NK-92 (cell line): Measurements from ENCODE around the gene GFPT2.

Experiments used
- DNase-seq: peaks from one replicate; lab custom pipeline; 2025; ENCODE audit not compliant: unreplicated experiment; lab: John Stamatoyannopoulos, UW

GFPT2 gene

DNA sequence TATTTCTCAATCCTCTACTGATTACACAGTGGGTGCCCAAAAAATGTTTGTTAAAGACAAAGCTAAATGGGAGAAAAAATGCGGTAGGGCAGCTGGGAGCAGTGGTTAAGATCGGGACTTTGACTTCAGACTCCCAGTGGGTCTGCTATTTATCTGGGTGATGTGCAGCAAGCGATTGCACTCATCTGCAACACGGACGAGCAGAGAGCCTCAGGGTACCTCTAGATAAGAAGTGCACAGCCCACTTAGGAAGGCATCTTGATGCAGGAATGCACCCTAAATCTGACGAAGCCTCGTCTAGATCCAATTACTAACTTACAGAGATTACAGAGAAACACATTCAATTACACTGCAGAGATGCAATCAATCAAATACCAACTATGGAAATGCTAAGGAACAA is 65.3 kb downstream of the GFPT2 start:
- DNase-seq, result no peak

DNA sequence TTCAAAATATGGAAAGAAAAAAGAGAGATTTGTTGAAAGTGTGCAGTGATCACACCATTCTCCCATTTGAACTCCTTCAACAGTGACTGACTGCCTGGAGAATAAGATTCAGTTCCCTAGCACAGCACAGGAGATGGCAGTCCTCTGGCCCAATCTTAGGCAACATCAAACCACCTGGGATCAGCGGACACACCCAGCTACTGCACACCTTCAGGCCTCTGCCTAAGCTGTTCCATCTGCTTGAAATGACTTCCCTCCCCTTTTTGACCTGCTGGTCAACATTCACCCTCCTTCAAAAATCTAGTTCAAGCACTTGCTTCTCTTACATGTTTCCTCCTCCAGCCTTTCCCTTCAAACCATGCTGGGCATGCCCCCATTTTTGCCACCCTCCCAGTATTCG is 65.7 kb downstream of the GFPT2 start:
- no peak for DNase-seq

DNA sequence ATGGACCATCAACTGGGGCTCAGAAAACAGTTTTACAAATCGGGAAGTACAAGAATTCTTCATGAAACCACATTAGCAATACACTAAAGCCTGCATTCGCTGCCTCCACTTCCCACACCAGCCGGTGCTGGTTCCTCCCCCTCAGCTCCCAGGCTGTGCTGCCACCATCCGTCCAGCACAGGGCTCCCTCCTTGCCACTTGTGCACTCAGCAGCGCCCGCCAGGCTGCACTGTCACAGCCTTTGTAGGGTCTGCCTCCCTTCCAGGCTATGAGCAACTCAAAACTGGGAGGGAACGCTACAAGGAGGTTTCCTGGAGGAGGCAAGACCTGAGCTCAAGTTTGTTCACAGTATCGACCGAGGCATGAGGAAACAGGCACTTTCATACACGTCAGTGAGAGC is 69.0 kb downstream of the GFPT2 start:
- no peak for DNase-seq

DNA sequence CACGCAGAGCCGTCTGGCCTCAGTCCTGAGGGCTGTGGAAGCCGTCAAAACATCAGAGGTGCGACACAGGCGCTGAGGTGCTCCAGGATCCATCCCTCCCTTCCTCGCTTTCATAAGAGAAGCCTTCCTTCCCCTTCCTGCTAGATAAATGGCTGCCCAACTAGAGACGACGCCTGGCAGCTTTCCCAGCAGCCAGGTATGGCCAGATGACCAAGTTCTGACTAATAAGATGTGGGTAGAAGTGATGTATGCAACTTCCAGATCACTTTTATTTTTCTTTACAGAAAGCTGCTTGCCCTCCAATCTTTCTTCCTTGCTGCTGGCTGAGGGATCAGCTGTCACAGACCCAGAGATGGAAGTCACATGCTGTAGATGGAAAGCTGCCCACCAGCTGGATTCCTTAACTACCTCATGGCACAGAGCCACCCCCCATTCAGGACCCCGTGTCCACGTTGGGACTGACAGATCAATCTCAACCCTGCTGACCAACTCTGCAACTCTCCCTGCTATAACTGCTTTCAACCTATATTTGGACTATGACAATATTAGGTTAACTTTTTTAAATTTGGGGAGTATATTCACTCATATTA is 70.0 kb downstream of the GFPT2 start:
- DNase-seq, result no peak

DNA sequence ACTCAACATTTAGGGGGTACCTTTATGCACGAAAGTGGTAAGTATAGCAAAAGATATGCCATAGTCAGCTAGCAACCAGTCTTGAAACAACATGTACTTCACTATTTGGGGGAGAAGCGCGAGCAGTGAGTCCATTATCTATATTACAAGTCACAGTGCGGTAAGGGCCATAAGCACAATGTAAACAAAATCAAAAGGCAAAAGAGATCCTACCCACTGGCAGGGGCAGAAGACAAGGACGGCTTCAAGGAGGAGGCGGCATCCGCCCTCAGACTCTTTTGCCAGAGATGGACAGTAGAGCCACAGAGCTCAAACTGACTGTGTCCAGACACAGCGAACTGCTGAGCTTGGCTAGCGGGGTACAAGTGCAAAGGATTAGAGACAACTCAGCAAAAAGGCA is 70.9 kb downstream of the GFPT2 start:
- no peak for DNase-seq

DNA sequence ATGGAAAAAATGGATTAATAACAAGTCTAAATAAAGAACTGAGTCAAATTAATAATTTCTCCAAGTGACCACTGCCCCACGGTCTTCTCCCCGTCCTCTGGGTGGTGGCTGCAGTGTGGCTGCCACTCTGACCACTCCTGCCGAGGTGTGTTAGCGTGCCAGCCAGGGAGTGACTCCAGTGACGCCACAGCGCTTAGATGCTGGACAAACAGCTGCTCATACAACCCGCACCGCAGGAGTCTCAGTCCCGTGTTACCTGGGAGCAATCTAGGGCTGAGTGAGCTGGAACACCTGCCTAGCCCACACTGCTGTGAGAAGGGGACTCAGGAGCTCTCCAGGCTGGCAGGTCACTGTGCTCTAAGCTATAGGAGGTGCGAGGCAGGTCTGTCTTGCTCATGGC is 71.4 kb downstream of the GFPT2 start:
- no peak for DNase-seq

DNA sequence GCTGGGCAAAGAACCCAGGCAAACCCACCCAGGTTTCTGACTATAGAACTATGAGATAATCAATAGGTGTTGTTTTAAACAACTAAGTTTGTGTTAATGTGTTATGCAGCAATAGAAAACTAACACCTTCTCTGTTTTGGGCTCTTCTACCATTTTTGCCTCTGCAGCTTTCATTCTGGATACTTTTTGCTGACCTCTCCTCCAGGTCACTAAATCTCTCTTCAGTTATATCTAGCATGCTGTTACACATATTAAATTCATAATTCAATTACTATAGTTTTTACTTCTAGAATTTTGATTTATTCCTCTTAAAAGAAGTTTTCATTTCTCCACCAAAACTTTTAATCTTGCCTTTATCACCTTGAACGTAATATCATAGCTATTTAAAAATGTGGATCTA is 78.4 kb downstream of the GFPT2 start:
- DNase-seq, result no peak

DNA sequence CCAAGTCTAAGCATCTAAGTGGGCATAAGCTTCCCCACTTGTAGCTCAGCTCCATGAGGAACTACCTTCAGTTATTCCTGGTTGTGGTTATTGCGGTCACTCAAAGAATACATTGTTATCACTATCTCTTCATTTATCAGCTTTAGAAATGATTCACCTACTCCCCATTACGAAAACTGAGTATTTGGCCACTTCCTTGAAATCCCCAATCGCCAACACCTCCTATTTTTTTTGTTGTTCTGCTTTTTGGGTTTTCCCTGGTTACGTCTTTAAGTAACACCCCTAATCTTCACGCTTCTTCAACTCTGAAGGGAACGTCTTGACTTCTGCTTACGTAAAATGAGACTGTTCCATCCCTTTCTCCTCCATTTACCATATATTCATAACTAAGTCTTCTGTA is 81.9 kb downstream of the GFPT2 start:
- no peak for DNase-seq

DNA sequence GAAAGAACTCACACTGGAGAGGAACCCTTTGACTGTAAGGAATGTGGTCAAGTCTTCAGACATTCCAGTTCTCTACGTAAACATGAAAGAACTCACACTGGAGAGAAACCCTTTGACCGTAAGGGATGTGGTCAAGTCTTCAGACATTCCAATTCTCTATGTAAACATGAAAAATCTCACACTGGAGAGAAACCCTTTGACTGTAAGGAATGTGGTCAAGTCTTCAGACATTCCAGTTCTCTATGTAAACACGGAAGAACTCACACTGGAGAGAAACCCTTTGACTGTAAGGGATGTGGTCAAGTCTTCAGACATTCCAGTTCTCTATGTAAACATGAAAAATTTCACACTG is 93.9 kb downstream of the GFPT2 start:
- no peak for DNase-seq

DNA sequence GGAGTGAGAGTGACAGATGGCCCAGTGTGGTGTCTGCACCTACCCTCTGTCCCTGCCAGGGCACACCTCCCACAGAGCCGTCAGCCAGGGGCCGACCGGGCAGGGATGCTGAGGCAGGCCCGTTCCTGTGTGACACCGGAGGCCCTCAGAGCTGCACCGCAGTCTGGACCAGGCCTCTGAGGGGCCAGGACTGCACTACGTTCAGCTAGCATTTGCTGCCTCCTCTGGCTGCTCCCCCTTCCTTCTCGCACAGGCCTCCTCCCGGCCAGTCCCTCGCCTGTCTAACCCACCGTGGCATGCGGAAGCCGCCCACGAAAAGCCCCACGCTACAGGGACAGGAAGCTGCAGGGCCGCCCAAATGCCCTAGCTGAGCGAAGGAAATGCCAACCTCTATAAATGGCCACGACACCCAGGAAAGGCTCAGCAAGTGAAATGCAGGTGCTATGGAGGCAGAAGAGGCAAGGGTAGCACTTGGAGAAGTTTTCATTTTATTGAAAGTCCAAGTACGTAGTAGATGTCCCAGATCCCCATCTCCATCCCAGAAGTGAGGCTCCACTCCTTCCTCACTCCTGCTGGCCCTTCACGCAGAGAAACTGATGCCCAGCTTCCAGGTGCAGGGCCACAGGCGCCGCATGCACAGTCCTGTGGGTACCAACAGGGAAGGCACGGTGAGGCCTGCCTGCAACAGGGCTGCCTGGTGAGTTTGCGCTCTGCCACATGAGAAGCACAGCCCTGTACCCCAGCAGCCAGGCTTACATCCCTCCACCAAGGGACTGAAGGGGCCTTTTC is 99.9 kb downstream of the GFPT2 start:
- DNase-seq, result no peak

DNA sequence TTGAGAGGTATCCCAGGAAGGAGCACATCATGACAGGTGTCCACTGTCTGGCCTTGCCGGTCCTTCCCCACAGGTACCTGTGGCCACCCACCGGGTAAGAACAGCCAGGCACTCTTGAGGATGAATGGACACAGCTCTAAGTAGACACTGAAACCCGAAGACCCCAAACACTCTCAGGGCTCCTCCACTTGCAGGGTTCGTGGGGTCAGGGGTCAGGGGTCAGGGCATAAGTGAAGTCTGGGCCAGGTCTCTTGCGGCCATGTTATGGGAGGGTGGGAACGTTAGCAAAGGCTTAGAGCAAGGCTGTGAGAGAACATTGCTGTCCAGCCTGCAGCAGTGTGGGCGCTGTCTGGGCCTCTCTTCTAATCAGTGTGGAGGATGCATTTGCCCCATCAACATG is 101.2 kb downstream of the GFPT2 start:
- DNase-seq, result no peak

DNA sequence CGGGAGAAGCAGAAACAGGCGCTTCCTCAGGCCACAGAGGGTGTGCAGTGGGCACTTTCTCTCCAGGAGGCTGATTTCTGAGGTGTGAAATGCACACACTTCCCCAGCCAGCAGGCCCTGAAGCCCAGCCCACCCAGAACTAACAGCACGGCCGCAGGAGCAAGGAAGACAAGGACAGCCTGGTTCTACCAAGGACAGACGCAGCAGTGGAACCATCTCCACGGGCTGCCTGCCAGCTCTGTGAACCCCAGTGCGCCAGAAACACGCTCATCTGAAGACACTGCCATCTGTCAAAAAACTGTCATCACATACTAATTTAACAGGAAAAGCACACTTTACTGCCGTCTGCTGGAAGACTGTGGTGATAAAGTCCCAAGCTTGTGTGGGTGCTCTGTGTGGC is 102.0 kb downstream of the GFPT2 start:
- DNase-seq, result no peak
